Activated CD4-positive, CD25-positive, alpha-beta regulatory T cell treated with anti-CD3 and anti-CD28 coated beads, Interleukin-2, amount 50 U/mL, for 72 hours (primary cell): Measurements from ENCODE around the gene POLR1A.

Source experiments
- DNase-seq: peaks from one replicate; pipeline ENCODE4 v3.0.0; 2021

Gene POLR1A

GRCh38 chr2:86036669-86037138 is 69.0 kb downstream of the POLR1A start:
- DNase-seq: no peak

- peak; percentile 56 for DNase-seq
Observed at GRCh38 chr2:86035883-86036668, 69.6 kb downstream of the POLR1A start.

GRCh38 chr2:86035376-86035882 is 70.3 kb downstream of the POLR1A start:
- DNase-seq: no peak

GRCh38 chr2:86033751-86034692 is 71.7 kb downstream of the POLR1A start:
- DNase-seq: no peak

- no peak for DNase-seq
Observed at GRCh38 chr2:86032861-86033595, 72.7 kb downstream of the POLR1A start.

GRCh38 chr2:86031606-86032005 is 74.1 kb downstream of the POLR1A start:
- DNase-seq: no peak

- DNase-seq: no peak
Observed at GRCh38 chr2:86031151-86031550, 74.5 kb downstream of the POLR1A start.

- DNase-seq: no peak
Observed at GRCh38 chr2:86029873-86030272, 75.8 kb downstream of the POLR1A start.

- DNase-seq: no peak
Observed at GRCh38 chr2:86028766-86029381, 76.8 kb downstream of the POLR1A start.

- no peak for DNase-seq
Observed at GRCh38 chr2:86027922-86028765, 77.5 kb downstream of the POLR1A start.

GRCh38 chr2:86027196-86027921 is 78.3 kb downstream of the POLR1A start:
- DNase-seq: no peak

- DNase-seq: no peak
Observed at GRCh38 chr2:86026744-86027065, 79.0 kb downstream of the POLR1A start.

- no peak for DNase-seq
Observed at GRCh38 chr2:86025976-86026743, 79.5 kb downstream of the POLR1A start.

GRCh38 chr2:86025229-86025820 is 80.4 kb downstream of the POLR1A start:
- DNase-seq: no peak

GRCh38 chr2:86023366-86023712 is 82.3 kb downstream of the POLR1A start:
- DNase-seq: no peak

- DNase-seq: no peak
Observed at GRCh38 chr2:86022661-86023365, 82.9 kb downstream of the POLR1A start.

- no peak for DNase-seq
Observed at GRCh38 chr2:86021396-86022378, 84.0 kb downstream of the POLR1A start.

- no peak for DNase-seq
Observed at GRCh38 chr2:86020984-86021383, 84.7 kb downstream of the POLR1A start.
